ENCODE data around the gene CFL1.

The CFL1 gene

DNA sequence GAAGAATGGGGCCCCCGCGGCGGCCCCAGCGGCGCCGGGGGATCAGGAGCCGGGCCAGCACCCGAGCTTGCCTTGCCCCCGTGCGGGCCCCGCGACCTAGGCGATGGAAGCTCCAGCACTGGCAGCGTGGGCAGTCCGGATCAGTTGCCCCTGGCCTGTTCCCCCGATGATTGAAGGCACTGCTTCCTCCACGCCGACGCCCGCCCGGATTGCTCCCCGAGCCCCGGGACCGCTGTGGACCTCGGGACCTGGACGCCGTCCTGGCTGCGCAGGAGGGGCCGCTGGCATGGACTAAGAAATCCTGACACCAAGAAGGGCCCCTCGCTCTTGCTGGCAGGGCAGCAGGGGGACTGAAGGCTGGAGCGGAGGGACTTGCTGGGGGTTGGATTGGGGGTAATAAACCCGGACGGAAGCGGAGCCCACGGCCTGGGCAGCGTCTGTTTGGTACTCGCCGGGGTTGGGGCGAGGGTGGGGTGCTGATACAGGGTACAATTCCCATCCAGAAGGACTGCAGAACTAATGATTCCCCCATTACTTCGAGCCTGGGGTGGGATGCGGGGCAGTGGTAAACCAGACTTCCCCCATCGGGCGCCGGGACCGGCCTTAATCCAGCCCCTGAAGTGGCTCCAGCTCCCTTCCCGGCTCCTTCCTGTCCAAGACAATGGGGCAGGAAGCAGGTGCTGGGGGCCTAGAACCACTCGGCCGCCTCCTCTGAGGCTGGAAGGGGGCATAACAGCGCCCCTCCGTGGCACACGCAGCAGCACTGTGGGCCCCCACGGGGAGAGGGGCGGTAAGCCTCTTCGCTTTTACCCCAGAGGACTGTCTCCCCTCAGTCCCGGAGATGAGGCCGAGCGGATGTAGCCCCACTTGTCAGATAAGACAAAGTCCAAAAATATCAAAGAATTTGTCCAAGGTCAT, 33.5 kb upstream of the CFL1 start:
- peak; percentile 35 for DNase-seq

DNA sequence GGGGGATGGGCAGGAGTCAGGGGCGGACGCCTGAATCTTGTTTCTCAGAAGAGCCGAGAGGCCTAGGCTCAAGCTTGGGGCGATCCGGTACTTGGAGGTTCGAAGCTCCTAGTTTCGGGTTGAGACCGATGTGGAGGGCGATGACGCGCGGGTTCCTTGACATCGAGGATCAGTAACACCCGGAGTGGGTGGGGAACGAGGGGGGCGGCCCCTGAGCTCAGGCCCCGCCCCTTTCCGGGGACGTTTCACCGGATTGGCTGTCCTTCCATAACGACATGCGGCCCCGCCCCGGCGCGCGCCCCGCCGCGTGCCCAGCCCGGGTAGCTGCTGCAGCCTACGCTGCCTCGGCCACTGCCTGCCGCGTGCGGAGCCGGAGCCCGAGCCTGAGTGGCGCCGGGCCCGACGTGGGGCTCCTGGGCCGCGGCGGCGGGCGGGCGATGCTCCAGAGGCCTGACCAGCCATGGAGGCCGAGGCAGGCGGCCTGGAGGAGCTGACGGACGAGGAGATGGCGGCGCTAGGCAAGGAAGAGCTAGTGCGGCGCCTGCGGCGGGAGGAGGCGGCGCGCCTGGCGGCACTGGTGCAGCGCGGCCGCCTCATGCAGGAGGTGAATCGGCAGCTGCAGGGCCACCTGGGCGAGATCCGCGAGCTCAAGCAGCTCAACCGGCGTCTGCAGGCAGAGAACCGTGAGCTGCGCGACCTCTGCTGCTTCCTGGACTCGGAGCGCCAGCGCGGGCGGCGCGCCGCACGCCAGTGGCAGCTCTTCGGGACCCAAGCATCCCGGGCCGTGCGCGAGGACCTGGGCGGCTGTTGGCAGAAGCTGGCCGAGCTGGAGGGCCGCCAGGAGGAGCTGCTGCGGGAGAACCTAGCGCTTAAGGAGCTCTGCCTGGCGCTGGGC, 32.6 kb upstream of the CFL1 start, which contains the start of gene CCDC85B:
CCDC85B (plus strand) TSS at position 350 of the 895 bp plus-strand sequence; CDS start at position 461, 111 bp downstream.
- DNase-seq, result peak; percentile 99

DNA sequence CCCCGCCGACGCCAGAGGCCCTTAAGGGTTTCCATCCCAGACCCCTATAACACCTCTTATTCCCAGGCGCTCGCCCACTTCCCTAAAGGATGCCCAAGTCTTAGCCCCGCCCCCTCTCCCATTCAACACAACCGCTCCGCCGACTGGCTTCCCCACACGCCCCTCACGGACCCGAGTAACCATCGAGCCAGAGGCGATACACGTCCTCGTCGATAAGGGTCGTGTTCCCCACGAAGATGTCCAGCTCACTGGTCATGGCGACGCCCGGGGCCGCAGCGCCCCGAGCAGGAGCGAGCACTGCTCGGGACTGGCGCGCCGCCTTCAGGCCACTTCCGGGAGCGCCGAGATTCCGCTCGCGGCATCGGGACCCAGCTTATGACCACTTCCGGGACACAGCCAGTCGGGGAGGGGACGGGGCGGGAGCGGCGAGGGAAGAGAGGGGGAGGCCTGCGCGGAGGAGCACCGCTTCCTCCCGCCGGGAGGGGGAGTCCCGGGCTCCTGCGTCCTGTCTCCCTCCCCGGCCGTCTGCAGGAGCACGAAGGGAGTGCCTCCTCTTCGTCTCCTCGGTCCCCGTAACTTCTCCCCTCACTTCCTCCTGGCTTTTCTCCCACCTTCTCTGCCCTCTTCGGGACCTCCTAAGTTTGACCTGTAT, 30.3 kb upstream of the CFL1 start, which contains the start of gene FIBP:
FIBP (minus strand) TSS at position 309 of the 652 bp plus-strand sequence; CDS start at position 256, 53 bp downstream.
- peak; percentile 95 for DNase-seq

DNA sequence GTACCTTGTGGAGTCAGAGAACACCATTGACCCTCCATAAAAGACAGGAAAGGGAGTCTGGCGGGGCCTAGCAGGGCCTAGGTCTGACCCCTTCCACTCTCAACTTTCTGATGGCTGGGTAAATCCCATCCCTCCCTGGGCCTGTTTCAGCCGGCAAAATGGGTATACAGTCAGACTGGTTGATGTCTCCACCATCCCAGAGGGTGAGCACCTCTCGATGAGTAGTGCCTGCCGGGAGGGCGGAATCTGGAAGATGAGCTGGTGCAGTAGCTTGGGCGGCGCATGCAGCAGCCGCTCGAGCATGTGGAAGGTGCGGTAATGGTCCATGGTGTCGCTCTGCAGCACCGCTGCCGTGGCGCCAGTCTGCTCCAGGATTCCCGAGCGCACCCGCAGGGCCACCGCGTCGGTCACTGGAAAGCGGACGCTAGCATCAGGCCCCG, 29.8 kb upstream of the CFL1 start:
- DNase-seq, result no peak

DNA sequence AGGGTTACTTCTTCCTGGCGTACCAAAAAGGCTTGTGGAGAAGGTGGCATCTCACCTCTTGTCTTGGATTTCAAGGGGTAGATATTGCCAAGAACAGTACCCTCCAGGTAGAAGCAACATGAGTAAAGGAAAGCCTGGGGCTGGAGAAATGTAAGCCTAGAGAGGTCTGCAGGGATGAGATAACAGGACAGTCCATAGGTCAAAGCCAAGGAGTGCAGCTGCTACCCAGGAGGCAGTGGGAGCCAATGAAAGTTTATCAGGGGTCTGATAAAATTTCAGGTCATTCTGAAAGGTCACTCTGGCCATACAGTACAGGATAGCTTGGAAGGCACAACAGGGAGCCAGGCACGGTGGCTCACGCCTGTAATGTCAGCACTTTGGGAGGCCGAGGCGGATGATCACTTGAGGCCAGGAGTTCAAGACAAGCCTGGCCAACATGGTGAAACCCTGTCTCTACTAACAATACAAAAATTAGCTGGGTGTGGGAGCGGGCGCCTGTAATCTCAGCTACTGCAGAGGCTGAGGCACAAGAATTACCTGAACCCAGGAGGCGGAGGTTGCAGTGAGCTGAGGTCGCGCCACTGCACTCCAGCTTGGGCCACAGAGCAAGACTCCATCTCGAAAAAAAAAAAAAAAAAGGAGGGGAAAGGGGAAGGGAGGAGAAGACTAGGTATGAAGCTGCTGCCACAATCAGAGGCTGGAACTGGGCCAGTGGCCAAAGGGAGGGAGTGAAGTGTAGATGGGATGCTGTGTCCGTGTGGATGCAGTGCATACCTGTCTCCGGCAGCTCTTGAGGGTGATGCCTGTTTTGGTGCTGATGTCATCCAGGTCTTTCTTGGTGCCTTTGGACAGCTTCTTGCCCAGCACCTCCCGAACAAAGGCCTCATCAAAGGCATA, 29.1 kb upstream of the CFL1 start:
- no peak for DNase-seq

DNA sequence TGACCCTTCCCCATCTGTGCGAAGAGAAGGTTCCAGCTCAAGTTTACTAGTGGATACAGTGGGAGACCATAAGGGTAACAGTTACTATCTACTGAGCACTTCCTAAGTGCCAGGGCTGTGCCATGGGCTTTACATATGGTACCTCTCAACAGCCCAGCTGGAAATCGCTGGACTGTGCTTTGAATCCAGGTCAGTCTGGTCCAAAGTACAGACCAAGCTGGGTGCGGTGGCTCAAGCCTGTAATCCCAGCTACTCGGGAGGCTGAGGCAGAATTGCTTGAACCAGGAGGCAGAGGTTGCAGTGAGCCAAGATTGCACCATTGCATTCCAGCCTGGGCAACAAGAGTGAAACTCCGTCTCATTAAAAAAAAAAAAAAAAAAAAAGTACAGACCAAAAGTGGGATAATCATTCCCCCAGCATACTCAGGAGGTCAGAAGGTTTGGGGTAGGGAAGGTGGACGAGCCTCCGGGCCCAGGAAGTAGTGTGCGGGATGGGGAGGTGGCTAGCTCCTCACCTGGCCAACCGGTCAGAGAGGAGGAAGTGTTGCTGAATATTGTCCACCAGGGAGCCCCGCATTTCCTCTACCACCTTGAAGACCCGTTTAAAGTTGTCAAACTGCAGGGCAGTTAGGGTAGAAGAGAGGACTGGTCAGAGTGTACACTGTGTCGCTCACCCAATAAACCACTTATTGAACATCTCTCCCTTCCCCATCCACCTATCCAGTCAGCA, 28.0 kb upstream of the CFL1 start:
- DNase-seq, result no peak

DNA sequence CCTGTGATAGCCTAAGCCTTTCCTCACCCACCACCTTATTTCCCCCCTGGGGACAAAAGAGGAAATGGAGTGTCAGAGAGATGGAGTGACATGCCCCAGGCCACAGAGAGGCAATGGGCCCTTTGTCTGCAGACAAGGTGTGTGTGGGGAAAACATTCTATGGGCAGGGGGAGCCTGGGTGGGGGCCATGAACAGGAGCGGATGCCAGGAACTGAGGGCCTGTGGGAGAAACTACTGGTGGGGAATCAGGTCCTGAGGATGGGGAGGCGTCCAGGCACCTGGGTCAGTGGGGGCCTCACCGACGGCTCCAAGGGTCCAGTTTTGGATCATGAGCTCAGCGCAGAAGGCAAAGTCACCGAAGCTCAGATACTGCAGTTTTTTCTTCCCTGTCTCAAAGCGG, 27.3 kb upstream of the CFL1 start:
- DNase-seq, result no peak

DNA sequence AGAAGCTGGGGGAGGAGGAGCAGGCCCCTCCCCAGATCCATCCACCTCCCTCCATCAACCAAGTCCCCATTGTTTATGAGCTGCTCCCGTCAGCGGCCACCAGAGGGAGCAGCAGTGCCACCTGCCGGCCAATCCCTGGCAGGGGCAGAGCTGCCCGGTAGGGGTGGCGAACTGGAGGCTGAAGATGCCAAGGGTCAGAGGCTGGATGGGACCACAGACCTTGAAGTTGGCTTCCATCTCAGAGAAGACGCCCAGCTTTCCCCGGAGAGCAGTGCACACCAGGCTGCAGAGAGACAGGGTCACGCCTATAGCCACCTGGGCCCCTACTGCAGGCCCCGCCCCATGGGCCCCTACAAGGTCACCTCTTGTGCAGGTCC, 26.7 kb upstream of the CFL1 start:
- peak; percentile 59 for DNase-seq

DNA sequence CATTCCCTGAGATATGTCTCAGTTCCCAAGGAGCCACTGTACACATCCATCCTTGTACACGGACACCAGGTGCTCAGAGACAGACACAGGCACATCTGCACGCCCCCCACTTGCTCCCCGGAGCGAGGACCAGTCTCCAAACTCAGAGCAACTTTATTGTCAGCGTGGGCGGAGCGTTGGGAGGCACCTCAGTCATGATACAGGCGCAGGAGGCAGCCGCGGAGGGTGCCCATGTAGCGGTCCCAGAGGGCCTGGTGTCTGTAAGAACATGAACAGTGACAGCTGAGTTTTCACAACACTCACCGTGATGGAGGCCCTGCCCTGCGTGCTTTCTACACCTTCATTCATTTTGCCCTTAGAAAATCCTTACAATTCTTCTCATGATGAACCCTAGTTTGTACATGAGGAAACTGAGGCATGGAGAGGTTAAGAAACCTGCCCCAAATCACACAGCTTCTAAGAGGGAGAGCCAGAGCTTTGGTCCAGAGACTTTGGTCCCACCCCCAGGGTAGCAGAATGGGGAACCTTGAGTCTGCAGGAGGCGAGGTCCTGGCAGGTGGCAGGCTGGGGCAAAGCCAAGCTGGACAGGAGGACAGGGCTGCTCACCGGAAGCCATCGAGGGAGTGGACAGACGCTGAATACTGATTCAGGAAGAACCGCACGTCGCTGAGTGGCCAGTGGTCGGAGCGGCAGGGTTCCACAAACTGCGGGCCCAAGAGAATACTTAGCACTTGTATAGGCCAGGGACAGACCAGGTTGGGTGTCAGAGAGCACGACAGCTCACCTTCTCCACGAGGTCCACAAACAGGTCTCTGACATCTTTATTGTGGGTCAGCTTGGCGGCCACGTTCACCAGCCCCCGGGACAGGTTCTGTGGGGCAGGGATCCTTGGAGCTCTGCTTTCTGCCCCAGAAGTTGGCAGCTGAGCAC, 26.1 kb upstream of the CFL1 start:
- no peak for DNase-seq

DNA sequence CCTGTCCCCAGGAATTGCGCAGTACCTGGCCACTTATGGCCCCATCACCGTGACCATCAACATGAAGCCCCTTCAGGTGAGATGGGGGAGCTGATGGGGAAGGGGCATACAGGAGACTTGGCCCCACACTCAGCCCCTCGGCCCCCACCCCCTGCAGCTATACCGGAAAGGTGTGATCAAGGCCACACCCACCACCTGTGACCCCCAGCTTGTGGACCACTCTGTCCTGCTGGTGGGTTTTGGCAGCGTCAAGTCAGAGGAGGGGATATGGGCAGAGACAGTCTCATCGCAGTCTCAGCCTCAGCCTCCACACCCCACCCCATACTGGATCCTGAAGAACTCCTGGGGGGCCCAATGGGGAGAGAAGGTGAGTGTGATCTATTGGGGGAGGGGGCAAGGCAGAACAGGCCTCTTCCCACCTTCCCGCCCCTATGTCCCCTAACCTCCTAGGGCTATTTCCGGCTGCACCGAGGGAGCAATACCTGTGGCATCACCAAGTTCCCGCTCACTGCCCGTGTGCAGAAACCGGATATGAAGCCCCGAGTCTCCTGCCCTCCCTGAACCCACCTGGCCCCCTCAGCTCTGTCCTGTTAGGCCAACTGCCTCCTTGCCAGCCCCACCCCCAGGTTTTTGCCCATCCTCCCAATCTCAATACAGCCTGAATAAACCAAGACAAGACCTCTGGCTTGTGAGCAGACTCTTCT, 25.2 kb upstream of the CFL1 start:
- DNase-seq, result no peak

DNA sequence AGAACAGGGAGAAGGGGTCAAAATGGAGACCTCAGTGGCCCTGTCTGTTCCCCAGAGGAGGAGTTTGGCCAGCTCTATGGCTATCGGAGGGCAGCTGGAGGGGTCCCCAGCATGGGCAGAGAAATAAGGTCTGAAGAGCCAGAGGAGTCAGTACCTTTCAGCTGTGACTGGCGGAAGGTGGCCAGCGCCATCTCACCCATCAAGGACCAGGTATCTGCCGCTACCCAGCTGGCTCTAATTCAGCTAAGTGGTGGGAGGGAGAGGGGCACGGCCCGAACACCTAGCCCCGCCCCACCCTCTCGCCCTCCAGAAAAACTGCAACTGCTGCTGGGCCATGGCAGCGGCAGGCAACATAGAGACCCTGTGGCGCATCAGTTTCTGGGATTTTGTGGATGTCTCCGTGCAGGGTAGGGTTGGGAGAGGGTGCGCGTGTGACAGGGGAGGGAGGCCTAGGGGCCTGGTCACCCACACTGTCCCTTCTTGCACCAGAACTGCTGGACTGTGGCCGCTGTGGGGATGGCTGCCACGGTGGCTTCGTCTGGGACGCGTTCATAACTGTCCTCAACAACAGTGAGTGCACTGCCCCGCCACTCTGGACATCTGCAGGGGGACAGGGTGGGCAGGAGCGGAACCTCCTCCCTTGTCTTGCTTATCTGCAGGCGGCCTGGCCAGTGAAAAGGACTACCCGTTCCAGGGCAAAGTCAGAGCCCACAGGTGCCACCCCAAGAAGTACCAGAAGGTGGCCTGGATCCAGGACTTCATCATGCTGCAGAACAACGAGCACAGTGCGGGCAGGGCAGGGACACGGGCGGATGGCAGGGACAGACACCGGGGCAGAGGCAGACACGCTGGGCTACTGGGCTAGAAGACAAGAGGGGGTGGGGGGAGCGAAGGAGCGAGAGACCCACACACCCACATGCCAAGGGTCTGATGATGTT, 24.4 kb upstream of the CFL1 start:
- no peak for DNase-seq

DNA sequence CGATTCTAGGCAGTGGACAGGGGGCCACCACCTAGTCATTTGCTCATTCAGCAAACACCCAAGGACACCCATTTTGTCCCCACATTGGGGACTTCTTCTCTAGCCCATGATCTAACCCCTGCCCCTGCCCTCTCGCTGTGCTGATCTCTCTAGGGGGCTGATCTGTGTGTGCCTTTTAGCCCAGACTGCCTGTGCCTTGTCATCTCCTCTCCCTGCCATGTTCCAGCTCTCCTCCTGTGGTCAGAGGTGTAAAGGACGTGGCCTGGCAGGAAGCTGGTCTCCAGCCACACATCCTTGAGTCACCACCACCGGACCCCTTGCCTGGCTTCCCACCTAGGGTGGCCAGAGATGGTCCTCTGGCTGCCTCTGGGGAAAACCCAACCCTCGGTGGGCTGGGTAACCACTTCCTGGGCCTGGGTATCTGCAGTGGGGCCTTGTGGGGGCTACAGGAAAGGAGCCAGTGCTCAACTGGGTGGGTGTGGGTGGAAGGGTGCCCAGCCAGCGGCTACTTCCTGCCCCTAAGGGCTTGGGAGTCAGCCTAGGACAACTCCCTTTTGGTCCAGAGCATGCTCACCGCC, 23.0 kb upstream of the CFL1 start:
- DNase-seq, result no peak

DNA sequence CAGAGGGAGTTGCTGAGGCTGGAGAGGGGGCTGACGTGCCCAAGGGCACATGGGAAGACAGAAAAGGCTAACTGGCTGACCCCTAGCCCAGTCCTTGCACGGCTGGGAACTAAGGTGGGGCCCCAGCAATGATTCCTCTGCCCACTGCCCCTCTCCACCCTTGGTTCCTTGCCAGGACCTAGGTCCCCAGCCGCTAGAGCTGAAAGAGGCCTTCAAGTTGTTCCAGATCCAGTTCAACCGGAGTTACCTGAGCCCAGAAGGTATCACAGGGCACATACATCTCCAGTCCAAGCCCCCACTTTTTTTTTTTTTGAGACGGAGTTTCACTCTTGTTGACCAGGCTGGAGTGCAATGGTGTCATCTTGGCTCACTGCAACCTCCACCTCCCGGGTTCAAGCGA, 22.0 kb upstream of the CFL1 start:
- DNase-seq, result no peak

DNA sequence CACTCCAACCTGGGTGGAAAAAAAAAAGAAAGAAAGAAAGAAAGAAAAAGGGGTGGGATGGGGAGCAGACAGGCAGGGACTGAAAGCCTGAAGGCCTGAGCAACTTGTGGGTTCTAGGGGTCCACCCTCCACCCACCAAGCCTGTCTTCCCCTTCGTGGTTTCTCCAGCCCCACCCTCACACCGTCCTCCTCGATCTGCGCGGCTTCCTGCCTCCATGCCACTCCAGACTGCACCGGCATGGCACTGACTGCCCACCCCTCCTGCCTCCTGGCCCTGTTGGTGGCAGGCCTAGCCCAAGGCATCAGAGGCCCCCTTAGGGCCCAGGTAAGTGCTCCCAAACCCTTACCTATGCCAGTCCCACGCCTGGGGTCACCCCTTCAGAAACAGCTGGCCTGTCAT, 21.6 kb upstream of the CFL1 start, which contains the start of gene CTSW:
CTSW (plus strand) TSS at position 221 of the 400 bp plus-strand sequence; CDS start at position 239, 18 bp downstream.
- DNase-seq, result no peak

DNA sequence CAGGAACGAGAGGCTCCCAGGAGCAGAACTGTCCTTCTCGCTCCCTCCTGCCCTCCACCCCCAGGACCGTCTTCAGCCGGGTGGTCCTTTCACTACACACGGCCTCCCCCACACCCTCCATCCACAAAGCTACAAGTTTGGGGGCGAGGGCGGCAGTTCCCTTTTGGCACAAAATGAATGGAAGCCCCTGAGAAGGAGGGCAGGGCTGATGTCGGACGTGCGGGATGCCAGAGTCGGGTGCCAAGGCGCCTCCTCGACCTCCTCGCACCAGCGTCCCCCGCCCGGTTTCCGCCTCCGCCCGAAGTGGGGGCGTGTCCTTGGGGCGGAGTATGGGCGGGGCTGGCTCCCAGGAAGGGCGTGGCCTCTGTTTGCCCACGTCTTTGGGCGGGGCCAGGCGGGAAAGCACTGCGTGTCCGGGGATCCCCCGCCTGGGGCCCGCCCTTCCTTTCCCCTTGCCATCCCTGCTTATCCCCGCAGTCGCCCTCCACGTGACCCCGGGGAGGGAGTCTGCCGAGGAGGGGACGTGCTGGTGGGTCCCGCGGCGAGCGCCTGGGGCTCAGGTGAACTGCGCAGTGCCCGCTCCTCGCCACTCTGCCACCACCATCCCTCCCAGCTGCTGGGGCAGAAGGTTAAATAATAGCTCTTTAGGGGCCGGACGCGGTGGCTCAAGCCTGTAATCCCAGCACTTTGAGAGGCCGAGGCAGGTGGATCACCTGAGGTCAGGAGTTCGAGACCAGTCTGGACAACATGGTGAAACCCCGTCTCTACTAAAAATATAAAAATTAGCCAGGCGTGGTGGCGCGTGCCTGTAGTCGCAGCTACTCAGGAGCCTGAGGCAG, 15.6 kb upstream of the CFL1 start:
- peak; percentile 94 for DNase-seq
